Measurements from ENCODE around the gene TOGARAM2.
"Not testable (repeated sequence)": the region's sequence is repeated elsewhere in the genome, so short reads cannot be mapped to it uniquely, and the experiment has no call there.

The TOGARAM2 gene

DNA sequence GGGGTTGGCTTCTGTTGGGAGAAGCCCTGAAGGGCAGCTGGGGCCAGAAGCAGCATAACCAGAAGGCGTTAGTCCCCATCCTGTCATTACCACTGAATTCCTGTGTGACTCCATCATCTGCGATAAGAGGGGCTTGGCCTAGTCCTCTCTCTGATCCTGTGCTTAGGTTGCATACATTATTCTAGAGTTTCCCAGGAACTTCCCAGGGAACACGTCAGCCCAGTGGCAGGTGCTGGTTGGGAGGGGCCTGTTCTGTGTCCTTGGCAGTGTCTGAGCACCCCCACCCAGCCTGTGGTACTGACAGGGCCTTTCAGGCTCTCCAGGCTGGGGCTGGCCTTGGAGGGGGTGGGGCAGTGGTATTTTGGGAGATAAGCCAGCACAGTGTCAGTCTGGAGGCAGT, 4.5 kb upstream of the TOGARAM2 start:
- DNase-seq (ENCODE audit: low read depth in 2 of 2, low spot score in 1 of 2) = no peak

DNA sequence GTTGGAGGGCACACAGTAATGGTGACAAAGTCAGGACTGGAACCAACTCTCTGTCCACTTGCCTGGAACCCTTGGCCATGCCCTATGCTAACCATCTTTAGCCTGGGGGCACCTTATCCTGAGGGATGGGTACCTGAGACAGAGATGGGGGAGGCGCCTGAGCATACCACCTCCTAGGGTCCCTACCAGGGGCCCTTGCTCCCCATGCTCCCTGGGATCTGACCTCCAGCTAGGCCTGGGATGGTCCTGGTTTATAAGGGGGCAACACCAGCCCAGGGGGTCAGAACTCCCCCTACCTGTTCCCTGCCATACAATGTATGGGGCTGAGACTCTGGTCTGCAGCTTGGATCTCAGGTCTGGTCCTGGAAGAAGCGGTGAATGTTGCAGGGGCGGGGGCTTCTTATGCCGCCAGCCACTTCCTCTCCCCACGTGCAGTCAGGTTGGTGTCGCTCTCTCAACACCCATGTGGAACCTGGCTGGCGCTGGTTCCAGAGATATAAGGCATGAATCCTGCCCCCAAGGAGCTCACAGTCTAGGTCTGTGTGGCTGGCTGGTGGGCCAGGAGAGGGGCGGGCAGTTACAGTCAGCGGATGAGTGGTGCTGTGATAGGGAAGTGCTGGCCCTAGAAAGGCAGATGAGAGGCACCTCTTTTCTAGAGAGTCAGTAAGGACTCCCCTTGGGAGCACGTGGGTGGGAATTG, 3.8 kb upstream of the TOGARAM2 start:
- no peak for DNase-seq (ENCODE audit: low read depth in 2 of 2, low spot score in 1 of 2)

DNA sequence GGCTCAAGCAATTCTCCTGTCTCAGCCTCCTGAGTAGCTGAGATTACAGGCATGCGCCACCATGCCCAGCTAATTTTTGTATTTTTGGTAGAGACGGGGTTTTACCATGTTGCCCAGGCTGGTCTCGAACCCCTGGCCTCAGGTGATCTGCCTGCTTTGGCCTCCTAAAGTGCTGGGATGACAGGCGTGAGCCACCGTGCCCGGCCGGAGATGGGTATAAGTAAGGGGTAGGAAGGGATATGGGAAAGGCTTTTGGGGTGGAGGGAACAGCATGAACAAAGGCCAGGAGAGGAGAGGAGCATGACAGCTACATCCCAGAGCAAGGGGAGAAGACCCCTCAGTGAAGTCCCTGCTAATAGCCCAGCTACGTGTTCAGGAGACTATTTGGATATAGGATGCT, 3.1 kb upstream of the TOGARAM2 start:
- DNase-seq (ENCODE audit: low read depth in 2 of 2, low spot score in 1 of 2) = not testable (repeated sequence)

- no peak for DNase-seq (ENCODE audit: low read depth in 2 of 2, low spot score in 1 of 2)
Observed at GRCh38 chr2:28978606-28979005, 2.5 kb upstream of the TOGARAM2 start.

GRCh38 chr2:28979041-28979440, 2.1 kb upstream of the TOGARAM2 start:
- DNase-seq (ENCODE audit: low read depth in 2 of 2, low spot score in 1 of 2) = no peak

GRCh38 chr2:28979576-28980366, 1.3 kb upstream of the TOGARAM2 start:
- no peak for DNase-seq (ENCODE audit: low read depth in 2 of 2, low spot score in 1 of 2)

GRCh38 chr2:28980368-28981015, 606 bp upstream of the TOGARAM2 start:
- no peak for DNase-seq (ENCODE audit: low read depth in 2 of 2, low spot score in 1 of 2)

GRCh38 chr2:28981620-28982376, 700 bp downstream of the TOGARAM2 start:
- DNase-seq (ENCODE audit: low read depth in 2 of 2, low spot score in 1 of 2) = no peak

DNA sequence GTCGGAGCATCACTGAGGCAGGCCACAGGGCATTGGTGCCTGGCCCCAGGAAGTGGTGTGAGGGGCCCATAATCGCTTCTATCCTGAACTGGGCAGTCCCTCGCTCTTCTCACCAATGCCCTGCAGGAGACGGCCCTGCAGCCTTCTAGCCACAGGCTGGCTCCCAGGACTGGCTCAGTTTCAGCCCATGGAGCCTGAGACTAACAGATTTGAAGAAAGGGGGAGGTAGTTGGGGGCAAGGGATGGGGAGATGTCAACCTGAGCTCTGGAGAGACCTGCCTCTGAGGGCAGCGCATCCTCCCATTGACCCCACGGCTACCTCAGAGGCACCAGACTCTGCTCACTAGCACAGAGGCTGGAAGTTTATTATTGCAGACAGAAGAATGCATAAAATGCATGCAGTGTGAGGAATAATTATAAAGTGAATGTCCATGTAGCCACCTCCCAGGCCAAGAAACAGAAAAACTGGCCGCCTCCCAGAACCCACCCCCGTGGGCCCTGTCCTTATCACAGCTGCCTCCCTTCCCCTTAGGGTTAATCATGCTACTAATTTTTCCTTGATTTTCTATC, 1.4 kb downstream of the TOGARAM2 start:
- no peak for DNase-seq (ENCODE audit: low read depth in 2 of 2, low spot score in 1 of 2)

- no peak for DNase-seq (ENCODE audit: low read depth in 2 of 2, low spot score in 1 of 2)
Observed at GRCh38 chr2:28986429-28986828, 5.3 kb downstream of the TOGARAM2 start.

DNA sequence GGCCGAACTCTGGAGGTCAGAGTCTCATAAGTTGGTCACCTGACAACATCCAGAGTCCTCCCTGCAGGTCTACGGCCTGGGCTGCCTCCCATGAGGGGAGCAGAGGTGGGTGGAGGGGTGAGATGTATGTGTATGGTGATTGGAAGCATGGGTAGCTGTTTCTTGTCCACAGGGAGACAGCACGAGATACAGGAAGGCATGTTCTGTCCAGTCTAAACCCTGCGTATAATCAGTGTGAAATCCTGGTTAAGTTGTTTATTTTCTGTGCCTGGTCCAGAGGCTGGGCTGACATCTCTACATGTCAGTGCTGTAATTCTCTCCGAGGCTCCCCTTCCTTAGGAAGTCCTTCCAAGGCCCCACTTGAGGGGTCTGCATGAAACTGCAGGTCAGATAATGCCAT, 8.9 kb downstream of the TOGARAM2 start:
- DNase-seq (ENCODE audit: low read depth in 2 of 2, low spot score in 1 of 2) = no peak

- no peak for DNase-seq (ENCODE audit: low read depth in 2 of 2, low spot score in 1 of 2)
Observed at GRCh38 chr2:28990445-28990844, 9.3 kb downstream of the TOGARAM2 start.

DNA sequence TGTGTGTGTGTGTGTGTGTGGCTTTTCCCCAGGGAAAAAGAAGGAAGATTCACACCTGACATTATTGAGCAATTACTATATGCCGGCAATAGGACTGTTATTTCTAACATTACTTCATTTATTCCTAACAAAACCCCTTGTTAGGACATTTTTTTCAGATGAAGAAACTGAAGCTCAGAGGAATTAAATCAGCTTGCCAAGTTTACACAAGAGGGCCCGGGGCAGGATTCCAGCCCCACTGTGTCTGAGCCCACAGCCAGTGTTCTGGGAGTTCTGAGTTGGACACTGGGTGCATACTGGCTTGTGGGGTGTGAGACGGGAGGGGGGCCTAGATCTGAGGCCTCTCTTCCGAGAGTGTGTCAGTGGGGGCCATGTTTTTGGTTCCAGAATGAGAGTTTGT, 9.9 kb downstream of the TOGARAM2 start:
- no peak for DNase-seq (ENCODE audit: low read depth in 2 of 2, low spot score in 1 of 2)

DNA sequence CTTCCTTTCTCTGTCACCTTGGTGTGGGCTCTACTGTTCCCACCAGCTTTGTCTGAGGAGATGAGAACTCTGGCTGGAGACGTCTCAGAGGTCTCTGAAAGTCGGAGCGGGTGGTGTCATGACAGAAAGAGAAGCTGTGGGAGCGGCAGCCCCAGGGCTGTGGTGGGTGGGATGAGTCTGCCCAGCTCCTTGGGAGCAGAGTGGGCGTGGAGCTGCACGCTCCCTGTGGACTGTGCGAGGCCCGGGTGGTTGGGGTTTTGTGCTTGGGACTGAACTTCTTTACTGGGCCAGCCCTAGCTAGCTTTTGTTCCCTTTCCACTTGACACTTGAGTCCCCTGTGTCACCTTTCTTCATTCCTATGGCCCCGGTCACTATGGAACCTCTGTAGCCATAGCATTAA, 10.4 kb downstream of the TOGARAM2 start:
- no peak for DNase-seq (ENCODE audit: low read depth in 2 of 2, low spot score in 1 of 2)

DNA sequence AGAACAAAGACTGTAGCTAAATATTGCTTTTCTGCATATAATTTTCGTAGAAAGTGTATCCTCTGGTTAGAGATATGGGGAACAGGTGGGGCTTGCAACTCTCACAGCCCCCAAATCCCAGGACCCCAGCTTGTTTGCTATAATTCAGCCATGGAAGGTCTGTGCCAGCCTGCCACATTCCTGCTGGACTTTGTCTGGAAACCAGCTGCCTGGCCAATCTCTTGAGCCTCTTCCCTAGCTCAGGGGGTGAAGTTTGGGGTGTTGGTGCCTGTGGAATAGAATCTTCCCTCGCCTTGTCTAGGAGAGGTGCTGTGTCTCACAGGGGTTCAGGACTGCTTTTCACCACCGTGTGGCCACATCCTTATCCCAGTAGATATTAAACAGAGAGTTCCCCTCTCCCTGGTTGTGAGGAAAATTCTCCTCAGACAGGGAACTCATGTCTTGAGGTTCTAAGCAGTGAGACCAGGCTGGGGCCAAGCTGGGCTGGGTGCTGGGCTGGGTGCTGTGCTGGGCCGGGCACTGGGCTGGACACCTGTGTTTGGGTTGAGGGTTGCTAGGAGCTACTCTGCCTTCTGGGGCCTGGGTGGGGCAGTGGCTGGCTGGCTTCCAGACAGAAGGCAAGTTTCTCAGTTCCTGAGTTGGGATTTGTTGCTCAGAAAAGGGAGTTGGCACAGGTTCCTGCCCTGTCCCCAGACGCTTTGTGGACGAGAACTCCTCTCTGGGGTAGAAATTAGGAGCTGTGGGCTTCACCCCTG, 12.3 kb downstream of the TOGARAM2 start:
- no peak for DNase-seq (ENCODE audit: low read depth in 2 of 2, low spot score in 1 of 2)

DNA sequence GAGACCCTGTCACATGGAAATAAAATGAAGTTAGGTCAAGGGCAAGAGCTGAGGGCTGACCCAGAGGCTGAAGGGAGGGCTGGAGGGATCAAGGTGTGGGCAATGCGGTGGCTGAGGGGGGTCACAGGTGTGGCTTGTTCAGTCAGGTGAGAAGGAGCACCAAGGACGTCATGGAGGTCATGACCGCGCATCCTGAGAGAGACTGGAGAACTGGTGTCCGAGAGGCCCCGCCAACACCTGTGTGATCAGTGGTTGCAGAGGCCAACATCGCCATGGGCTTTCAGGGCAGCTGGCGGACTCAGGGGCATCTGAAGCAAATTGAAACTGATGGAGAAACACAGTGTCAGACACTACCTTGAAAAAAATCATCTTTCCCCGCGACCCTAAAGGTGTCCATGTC, 13.0 kb downstream of the TOGARAM2 start:
- DNase-seq (ENCODE audit: low read depth in 2 of 2, low spot score in 1 of 2) = no peak

DNA sequence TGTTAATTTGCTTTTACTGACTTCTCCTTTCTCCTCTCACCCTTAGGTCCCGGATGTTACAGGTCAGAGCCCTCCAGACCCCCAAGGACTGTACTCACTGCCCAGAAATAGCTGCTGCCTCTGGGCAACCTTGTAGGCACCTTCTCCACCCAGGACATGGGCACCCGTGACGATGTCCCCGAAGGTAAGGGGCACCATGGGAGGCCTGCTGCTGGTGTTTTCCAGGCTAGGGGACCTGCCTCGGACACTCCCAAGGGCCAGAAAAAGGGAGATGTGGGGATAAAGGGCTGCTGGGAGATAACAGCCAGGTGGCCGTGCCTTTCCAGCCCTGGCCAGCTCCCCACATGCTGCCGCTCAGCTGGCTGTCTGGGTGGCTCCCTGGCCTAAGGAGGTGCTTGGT, 13.6 kb downstream of the TOGARAM2 start:
- DNase-seq (ENCODE audit: low read depth in 2 of 2, low spot score in 1 of 2) = no peak

- DNase-seq (ENCODE audit: low read depth in 2 of 2, low spot score in 1 of 2) = no peak
Observed at GRCh38 chr2:28995765-28996750, 15.0 kb downstream of the TOGARAM2 start.

DNA sequence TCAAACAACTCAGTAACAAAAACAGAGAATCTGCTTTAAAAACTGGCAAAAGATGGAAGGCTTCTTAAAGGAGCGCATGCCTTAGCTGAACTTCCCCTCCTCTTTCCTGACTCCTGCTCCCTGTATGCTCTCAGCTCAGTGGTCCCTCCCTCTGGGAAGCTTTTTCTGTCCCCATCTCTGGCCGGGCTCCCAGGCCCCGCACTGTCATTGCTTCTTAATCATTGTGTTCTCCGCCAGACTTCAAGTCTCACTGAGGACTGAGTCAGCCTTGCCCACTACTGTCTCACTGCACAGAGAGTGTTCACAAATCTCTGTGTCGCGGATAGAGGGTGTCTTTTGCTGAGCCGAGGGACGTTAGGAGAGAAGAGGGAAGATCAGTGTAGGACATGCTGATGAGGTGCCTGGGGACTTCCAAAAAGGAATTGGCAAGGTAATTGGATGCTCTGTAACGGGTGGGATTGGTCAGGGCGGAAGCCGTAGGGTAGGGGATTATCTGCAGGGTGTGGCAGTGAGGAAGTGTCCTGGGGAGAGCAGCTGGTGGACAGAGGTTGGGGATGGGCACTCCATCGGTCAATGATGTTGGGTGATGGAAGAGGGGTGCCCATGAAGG, 16.2 kb downstream of the TOGARAM2 start:
- no peak for DNase-seq (ENCODE audit: low read depth in 2 of 2, low spot score in 1 of 2)

Measured in stimulated activated CD8-positive, alpha-beta memory T cell treated with anti-CD3 and anti-CD28 coated beads, Interleukin-4, amount 100 ng/mL, for 1 hour (primary cell).